ENCODE results near the gene SHISAL2A.

The SHISAL2A gene

GRCh38 chr1:52621950-52622349 is 11.0 kb upstream of the SHISAL2A start:
- no peak overlapping the region for H3K9ac ChIP-seq
- no peak overlapping the region for H3K27ac ChIP-seq
- H3K27me3 ChIP-seq (ENCODE audit: insufficient read depth, low read depth) = no peaks in the 10 kb centered on the region
- TF ChIP-seq CTCF (conservative IDR thresholded peaks at IDR 0.05; ENCODE audit: low read depth, low read length) = no peak
- no peaks in the 10 kb centered on the region for H3K36me3 ChIP-seq (ENCODE audit: insufficient read depth)
- no peaks in the 10 kb centered on the region for H3K79me2 ChIP-seq (ENCODE audit: insufficient read depth, low read depth)
- no peak overlapping the region for H2AFZ ChIP-seq (ENCODE audit: low read depth)
- no peaks in the 10 kb centered on the region for H4K20me1 ChIP-seq (ENCODE audit: insufficient read depth)
- no peaks in the 10 kb centered on the region for H3K4me1 ChIP-seq (ENCODE audit: low read depth, poor library complexity, severe bottlenecking)
- no peak overlapping the region for H3K4me2 ChIP-seq
- H3K4me3 ChIP-seq (IDR thresholded peaks at IDR 0.05; ENCODE audit: insufficient read depth, low read depth, low read length) = no peak overlapping the region

- no peaks in the 10 kb centered on the region for H3K79me2 ChIP-seq (ENCODE audit: insufficient read depth, low read depth)
- H3K4me1 ChIP-seq (ENCODE audit: low read depth, poor library complexity, severe bottlenecking) = no peaks in the 10 kb centered on the region
- H3K27ac ChIP-seq = no peak overlapping the region
- H3K4me2 ChIP-seq = no peak overlapping the region
- no peak overlapping the region for H2AFZ ChIP-seq (ENCODE audit: low read depth)
- H4K20me1 ChIP-seq (ENCODE audit: insufficient read depth) = no peaks in the 10 kb centered on the region
- TF ChIP-seq CTCF (conservative IDR thresholded peaks at IDR 0.05; ENCODE audit: low read depth, low read length) = no peak
- no peaks in the 10 kb centered on the region for H3K27me3 ChIP-seq (ENCODE audit: insufficient read depth, low read depth)
- no peak overlapping the region for H3K4me3 ChIP-seq (IDR thresholded peaks at IDR 0.05; ENCODE audit: insufficient read depth, low read depth, low read length)
- no peaks in the 10 kb centered on the region for H3K36me3 ChIP-seq (ENCODE audit: insufficient read depth)
- no peak overlapping the region for H3K9ac ChIP-seq
Observed at GRCh38 chr1:52623812-52624211, 9.2 kb upstream of the SHISAL2A start.

DNA sequence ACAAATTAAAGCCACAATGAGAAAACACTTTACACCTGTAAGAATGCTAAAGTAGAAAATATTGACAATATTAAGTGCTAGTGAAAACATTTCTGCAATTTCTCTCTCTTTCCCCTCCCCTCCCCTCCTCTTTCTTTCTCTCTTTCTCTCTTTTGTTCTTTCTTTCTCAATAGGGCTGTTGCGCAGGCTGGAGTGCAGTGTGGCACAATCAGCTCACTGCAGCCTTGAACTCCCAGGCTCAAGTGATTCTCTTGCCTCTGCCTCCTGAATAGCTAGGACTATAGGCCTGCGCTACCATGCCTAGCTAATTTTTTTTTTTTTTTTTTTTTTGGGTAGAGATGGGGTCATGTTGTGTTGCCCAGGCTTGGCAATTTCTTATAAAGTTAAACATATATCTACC is 5.9 kb upstream of the SHISAL2A start:
- Histone ChIP-seq H2AFZ (ENCODE audit: low read depth) (no peak overlapping the region), H3K79me2 (ENCODE audit: insufficient read depth, low read depth) (no peaks in the 10 kb centered on the region), H4K20me1 (ENCODE audit: insufficient read depth) (no peaks in the 10 kb centered on the region), H3K4me1 (ENCODE audit: low read depth, poor library complexity, severe bottlenecking) (no peaks in the 10 kb centered on the region), H3K27ac (no peak overlapping the region), H3K4me3 (IDR thresholded peaks at IDR 0.05; ENCODE audit: insufficient read depth, low read depth, low read length) (no peak overlapping the region), H3K9ac (no peak overlapping the region), H3K4me2 (no peak overlapping the region), H3K36me3 (ENCODE audit: insufficient read depth) (no peaks in the 10 kb centered on the region), H3K27me3 (ENCODE audit: insufficient read depth, low read depth) (no peaks in the 10 kb centered on the region)
- TF ChIP-seq CTCF (conservative IDR thresholded peaks at IDR 0.05; ENCODE audit: low read depth, low read length) = no peak

- Histone ChIP-seq H3K27me3 (ENCODE audit: insufficient read depth, low read depth) (no peaks in the 10 kb centered on the region), H3K9ac (no peak overlapping the region), H4K20me1 (ENCODE audit: insufficient read depth) (no peaks in the 10 kb centered on the region), H3K4me1 (ENCODE audit: low read depth, poor library complexity, severe bottlenecking) (no peaks in the 10 kb centered on the region), H3K4me3 (IDR thresholded peaks at IDR 0.05; ENCODE audit: insufficient read depth, low read depth, low read length) (no peak overlapping the region), H3K36me3 (ENCODE audit: insufficient read depth) (no peaks in the 10 kb centered on the region), H3K27ac (no peak overlapping the region), H3K4me2 (no peak overlapping the region), H3K79me2 (ENCODE audit: insufficient read depth, low read depth) (no peaks in the 10 kb centered on the region), H2AFZ (ENCODE audit: low read depth) (no peak overlapping the region)
- TF ChIP-seq CTCF (conservative IDR thresholded peaks at IDR 0.05; ENCODE audit: low read depth, low read length) = no peak
Observed at GRCh38 chr1:52628614-52629324, 4.2 kb upstream of the SHISAL2A start.
